Karpas-422 (cell line): ENCODE results near the gene TMEM271. TPM values are rescaled to one million over a fixed set of nuclear protein-coding genes. Genes with fewer than 3 reads are reported as not detected.
"Not testable (repeated sequence)": the region's sequence is repeated elsewhere in the genome, so short reads cannot be mapped to it uniquely, and the experiment has no call there.

Source experiments
- DNase-seq: peaks from one replicate; pipeline ENCODE4 v3.0.0-alpha.2; 2015
- H2AFZ ChIP-seq: fragments of 200-600 bp; sonication (generic); 2 replicates; pipeline ENCODE4 v1.6.1; 2014; ENCODE audit warnings: antibody characterized with exemption, low read length, mixed read lengths
- H3K27ac ChIP-seq: fragments of 200-600 bp; sonication (generic); 2 replicates; pipeline ENCODE4 v1.5.1; 2014; ENCODE audit warnings: mild to moderate bottlenecking, low read length, moderate library complexity
- H3K27me3 ChIP-seq: fragments of 200-600 bp; sonication (generic); 2 replicates; pipeline ENCODE4 v1.6.1; 2014; ENCODE audit warnings: low read length, mixed read lengths
- H3K36me3 ChIP-seq: fragments of 200-600 bp; sonication (generic); 2 replicates; pipeline ENCODE4 v1.6.1; 2014; ENCODE audit warnings: low read length, mixed read lengths; ENCODE audit not compliant: insufficient read depth
- H3K4me1 ChIP-seq: fragments of 200-600 bp; sonication (generic); 2 replicates; pipeline ENCODE4 v1.6.1; 2014; ENCODE audit warnings: mild to moderate bottlenecking, low read length, mixed read lengths
- H3K4me2 ChIP-seq: fragments of 200-600 bp; sonication (generic); 2 replicates; pipeline ENCODE4 v1.6.1; 2014; ENCODE audit warnings: low read length, low read depth, mild to moderate bottlenecking; ENCODE audit not compliant: poor library complexity, severe bottlenecking
- H3K4me3 ChIP-seq: fragments of 200-600 bp; sonication (generic); 2 replicates; pipeline ENCODE4 v1.5.1; 2014; ENCODE audit warnings: mild to moderate bottlenecking, antibody characterized with exemption, low read length, mixed read lengths
- H3K79me2 ChIP-seq: fragments of 200-600 bp; sonication (generic); 2 replicates; pipeline ENCODE4 v1.6.1; 2014; ENCODE audit warnings: mild to moderate bottlenecking, low read length, mixed read lengths
- H3K9ac ChIP-seq: fragments of 200-600 bp; sonication (generic); 2 replicates; pipeline ENCODE4 v1.6.0; 2014; ENCODE audit warnings: low read length
- H3K9me2 ChIP-seq: fragments of 200-600 bp; sonication (generic), shearing (Covaris generic); replicated peaks from 2 replicates; pipeline ENCODE4 v1.6.0; 2014; ENCODE audit warnings: mild to moderate bottlenecking, low read length, moderate library complexity; ENCODE audit not compliant: insufficient read depth
- H3K9me3 ChIP-seq: fragments of 300-700, 200-600 bp; sonication (generic); 2 replicates; pipeline ENCODE4 v1.6.1; 2014; ENCODE audit warnings: low read length, mixed read lengths
- H4K20me1 ChIP-seq: fragments of 200-600 bp; sonication (generic); 2 replicates; pipeline ENCODE4 v1.6.1; 2014; ENCODE audit warnings: mild to moderate bottlenecking, antibody characterized with exemption, low read length, low read depth; ENCODE audit not compliant: insufficient read depth
- total RNA-seq: library from RNA; depleted of rRNA; stranded (reverse); fragments of >200 nt; shearing (Covaris generic); gene quantifications from 2 replicates; pipeline ENCODE4 v1.2.3, GENCODE V29; 2014; ENCODE audit warnings: low replicate concordance

TMEM271 gene
- total RNA-seq, 1 experiment from 2014 or later: not detected

DNA sequence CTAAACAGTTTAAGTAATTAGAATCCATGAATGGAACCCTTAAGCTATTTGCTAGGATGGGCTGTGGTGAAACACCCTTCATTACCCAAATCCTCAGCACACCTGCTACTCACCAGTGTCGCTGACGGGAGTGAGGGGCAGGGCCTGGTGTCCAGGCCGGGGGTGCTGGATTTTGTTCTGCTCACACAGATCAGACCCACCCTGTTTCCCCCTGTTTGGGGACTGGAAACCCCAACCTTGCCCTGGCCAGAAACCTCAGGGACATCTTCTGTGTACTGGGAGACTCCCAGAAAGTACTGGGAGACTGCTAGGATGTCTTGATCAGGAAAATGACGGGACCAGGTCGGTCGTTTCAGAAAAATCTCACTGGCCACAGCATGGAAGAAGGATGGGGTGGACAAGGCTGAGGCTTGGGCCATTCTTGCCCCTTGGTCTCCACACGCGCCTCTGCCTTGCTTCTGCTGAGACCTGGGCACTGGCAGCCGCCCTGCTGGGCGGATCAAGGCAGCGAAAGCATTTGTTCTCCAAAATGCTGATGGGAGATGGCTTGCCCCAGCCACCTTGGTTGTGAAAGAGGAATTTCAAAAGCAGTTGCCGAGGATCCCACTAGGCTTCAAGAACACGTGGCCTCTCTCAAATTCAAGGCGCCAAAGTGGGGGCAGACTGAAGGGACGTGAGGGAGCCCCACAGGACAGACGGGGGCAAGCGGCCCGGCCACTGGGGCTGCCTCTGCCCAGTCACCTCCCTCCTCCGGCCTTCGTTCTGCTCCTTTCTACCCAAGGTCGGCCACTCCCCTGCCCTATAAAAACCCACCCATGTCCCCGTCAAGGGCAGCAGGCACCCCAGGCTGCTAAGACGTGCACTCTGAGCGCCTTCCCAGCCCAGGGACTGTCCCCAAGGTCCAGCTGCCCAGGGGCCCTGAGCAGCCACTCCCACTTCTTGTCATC lies 25.8 kb upstream of the TMEM271 start:
- DNase-seq: no peak
- H3K27me3 ChIP-seq: no peaks in the 10 kb centered on the region
- no peaks in the 10 kb centered on the region for H3K9me3 ChIP-seq
- H3K9me2 ChIP-seq: no peaks in the 10 kb centered on the region
- no peaks in the 10 kb centered on the region for H4K20me1 ChIP-seq
- no peaks in the 10 kb centered on the region for H3K36me3 ChIP-seq
- H3K4me2 ChIP-seq: no peak overlapping the region
- H3K79me2 ChIP-seq: no peaks in the 10 kb centered on the region
- H3K4me1 ChIP-seq: peaks cover 2% of the 10 kb centered on the region; the same call in 1 of the 2 replicates
- H3K9ac ChIP-seq: no peak overlapping the region
- H2AFZ ChIP-seq: no peak overlapping the region
- no peak overlapping the region for H3K27ac ChIP-seq
- H3K4me3 ChIP-seq: no peak overlapping the region

DNA sequence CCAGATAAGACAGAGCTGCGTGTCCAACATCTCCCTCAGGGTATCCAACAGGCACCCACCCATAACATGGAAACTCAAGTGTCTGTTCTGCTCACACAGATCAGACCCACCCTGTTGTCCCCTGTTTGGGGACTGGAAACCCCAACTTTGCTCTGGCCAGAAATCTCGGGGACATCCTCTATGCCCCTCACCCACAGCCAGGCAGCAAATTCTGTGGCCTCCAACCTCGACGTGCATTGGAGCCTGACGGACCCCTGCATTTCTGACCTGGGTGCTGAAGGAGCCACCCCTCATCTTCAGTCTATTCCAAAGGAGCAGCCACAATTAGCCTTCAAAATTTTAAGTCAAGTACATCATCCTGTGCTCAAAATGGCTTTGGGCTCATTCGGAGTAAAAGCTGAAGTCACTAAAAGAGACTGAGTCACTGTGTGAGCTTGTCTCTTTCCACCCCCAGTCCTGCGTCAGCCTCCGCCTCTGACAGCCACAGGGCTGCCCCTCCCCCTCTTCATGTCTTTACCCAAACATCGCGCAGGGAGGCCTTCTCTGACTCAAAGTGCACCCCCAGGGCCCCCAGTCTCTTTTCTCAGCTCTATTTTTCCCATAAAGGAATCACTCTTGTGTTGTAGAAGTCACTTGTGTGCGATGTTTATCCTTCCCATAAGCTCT lies 24.9 kb upstream of the TMEM271 start:
- no peak overlapping the region for H2AFZ ChIP-seq
- no peak overlapping the region for H3K4me2 ChIP-seq
- H3K9me2 ChIP-seq: no peaks in the 10 kb centered on the region; the same call in 1 of the 2 replicates
- no peak overlapping the region for H3K27ac ChIP-seq
- peaks cover 2% of the 10 kb centered on the region; the same call in 1 of the 2 replicates for H3K4me1 ChIP-seq
- no peaks in the 10 kb centered on the region for H3K9me3 ChIP-seq
- no peaks in the 10 kb centered on the region for H4K20me1 ChIP-seq
- H3K9ac ChIP-seq: no peak overlapping the region
- no peaks in the 10 kb centered on the region for H3K27me3 ChIP-seq
- H3K36me3 ChIP-seq: no peaks in the 10 kb centered on the region
- H3K79me2 ChIP-seq: no peaks in the 10 kb centered on the region
- no peak overlapping the region for H3K4me3 ChIP-seq
- DNase-seq: no peak

DNA sequence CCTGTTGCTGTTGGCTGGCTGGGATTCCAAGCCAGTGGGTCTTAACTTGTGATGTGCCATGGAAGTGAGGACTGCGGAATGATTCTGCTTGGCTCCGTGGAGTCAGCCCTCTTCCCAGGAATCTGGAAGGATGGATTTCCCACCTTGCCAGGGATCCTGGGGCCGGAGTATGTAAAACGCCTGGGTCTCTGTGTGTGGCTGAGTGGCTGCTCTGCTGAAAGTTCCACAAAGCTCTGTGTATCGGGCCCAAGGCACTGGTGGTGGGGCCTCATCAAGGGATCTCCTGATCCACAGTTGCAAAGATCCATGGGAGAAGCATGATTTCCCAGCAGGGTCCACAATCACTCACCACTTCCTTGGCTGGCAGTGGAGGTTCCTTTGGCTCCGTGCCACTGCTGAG lies 24.1 kb upstream of the TMEM271 start:
- Histone ChIP-seq H3K27ac (no peak overlapping the region), H3K4me2 (no peak overlapping the region), H3K27me3 (no peaks in the 10 kb centered on the region), H3K9ac (no peak overlapping the region), H2AFZ (no peak overlapping the region), H3K9me2 (no peaks in the 10 kb centered on the region; the same call in 1 of the 2 replicates), H3K4me3 (no peak overlapping the region), H4K20me1 (no peaks in the 10 kb centered on the region), H3K79me2 (no peaks in the 10 kb centered on the region), H3K4me1 (peaks cover 2% of the 10 kb centered on the region; the same call in 1 of the 2 replicates), H3K36me3 (no peaks in the 10 kb centered on the region), H3K9me3 (no peaks in the 10 kb centered on the region)
- DNase-seq: no peak

DNA sequence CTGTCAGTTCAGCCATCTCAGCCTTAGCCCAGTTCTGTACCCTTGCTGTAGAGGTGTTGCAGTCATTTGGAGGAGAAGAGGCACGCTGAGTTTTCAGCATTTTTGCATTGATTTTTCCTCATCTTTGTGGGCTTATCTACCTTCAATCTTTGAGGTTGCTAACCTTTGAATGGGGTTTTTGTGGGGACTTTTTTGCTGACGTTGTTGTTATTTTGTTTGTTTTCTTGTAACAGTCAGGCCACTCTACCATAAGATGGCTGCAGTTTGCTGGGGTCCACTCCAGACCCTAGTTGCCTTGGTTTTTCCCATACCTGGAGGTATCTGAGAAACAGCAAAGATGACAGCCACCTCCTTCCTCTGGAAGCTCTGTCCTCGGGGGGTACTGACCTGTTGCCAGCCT lies 22.8 kb upstream of the TMEM271 start:
- Histone ChIP-seq H3K4me1 (peaks cover 2% of the 10 kb centered on the region; the same call in 1 of the 2 replicates), H3K4me2 (no peak overlapping the region)

DNA sequence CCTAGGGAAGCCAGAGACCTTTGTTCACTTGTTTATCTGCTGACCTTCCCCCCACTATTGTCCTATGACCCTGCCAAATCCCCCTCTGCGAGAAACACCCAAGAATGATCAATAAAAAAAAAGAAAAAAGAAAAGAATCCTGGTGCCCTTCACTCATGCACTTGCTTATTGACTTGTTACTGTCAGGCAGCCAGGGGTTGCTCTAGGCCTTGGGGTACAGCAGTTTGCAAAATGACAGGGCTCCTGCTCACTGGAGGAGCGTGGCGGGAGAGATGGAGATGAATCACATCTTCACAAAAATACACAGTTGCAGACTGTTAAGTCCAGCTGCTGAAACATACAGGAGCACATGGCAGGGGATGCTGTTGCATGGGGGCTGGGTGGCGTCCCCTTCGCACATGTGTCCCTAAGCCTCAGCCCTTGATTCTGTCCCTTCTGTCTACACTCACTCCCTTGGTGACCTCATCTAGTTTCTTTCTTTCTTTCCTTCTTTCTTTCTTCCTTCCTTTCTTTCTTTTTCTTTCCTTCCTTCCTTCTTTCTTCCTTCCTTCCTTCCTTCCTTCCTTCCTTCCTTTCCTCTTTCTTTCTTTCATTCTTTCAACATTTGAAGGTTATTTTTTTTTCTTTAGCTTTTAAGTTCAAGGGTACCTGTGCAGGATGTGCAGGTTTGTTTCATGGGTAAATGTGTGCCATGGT lies 16.9 kb upstream of the TMEM271 start:
- Histone ChIP-seq H3K27me3 (no peaks in the 10 kb centered on the region), H3K9me2 (no peaks in the 10 kb centered on the region; the same call in 1 of the 2 replicates), H3K79me2 (no peaks in the 10 kb centered on the region), H3K4me3 (no peak overlapping the region), H3K9ac (no peak overlapping the region), H3K4me1 (no peaks in the 10 kb centered on the region), H3K27ac (no peak overlapping the region), H3K36me3 (no peaks in the 10 kb centered on the region), H4K20me1 (no peaks in the 10 kb centered on the region), H3K9me3 (no peaks in the 10 kb centered on the region), H3K4me2 (no peak overlapping the region), H2AFZ (no peak overlapping the region)
- no peak for DNase-seq

More for the DNA sequence above, 22.8 kb upstream of the TMEM271 start:
- Histone ChIP-seq H3K36me3 (no peaks in the 10 kb centered on the region), H3K9me2 (no peaks in the 10 kb centered on the region; the same call in 1 of the 2 replicates), H3K9me3 (no peaks in the 10 kb centered on the region), H2AFZ (no peak overlapping the region), H3K79me2 (no peaks in the 10 kb centered on the region), H3K4me3 (no peak overlapping the region), H4K20me1 (no peaks in the 10 kb centered on the region), H3K9ac (no peak overlapping the region), H3K27ac (no peak overlapping the region), H3K27me3 (no peaks in the 10 kb centered on the region)
- no peak for DNase-seq

DNA sequence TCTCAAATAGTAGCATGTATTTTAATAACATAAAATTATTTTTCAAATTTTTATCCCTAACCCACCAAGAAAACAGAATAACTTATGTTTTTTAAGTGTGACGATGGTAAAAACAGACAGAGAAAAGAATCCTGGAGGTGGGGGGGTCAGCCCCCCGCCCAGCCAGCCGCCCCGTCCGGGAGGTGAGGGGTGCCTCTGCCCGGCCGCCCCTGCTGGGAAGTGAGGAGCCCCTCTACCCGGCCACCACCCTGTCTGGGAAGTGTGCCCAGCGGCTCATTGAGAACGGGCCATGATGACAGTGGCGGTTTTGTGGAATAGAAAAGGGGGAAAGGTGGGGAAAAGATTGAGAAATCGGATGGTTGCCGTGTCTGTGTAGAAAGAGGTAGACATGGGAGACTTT lies 16.1 kb upstream of the TMEM271 start:
- not testable (repeated sequence) for H3K9me2 ChIP-seq, H3K9ac ChIP-seq, H2AFZ ChIP-seq, H3K36me3 ChIP-seq, H3K4me1 ChIP-seq, DNase-seq, H3K27me3 ChIP-seq, H4K20me1 ChIP-seq, H3K4me2 ChIP-seq, H3K4me3 ChIP-seq, H3K27ac ChIP-seq, H3K79me2 ChIP-seq, H3K9me3 ChIP-seq

DNA sequence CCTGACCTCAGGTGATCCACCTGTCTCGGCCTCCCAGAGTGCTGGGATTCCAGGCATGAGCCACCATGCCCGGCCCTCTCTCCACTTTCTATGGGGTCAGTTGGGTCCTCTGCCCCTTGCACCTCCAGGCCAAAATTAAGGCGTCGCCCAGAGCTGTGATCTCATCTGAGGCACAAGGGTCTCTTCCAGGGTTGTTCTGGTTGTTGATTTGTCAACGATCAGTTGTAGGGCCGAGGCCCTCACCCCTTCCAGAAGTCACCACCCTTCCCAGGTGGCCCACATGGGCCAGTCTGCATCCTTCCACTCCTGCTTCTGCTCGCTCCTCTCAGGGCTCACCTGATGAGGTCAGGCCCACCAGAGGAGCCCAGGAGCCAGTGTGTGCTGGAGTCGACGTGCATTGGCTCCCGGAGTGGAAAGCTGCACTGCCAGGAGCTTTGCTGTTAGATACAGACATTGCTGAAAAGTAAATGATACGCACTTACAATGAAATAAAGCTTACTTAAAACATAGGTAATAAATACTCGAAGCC lies 14.3 kb upstream of the TMEM271 start:
- no peak overlapping the region for H3K4me3 ChIP-seq
- H3K9ac ChIP-seq: no peak overlapping the region
- no peak overlapping the region for H2AFZ ChIP-seq
- peaks cover 8% of the 10 kb centered on the region for H3K4me1 ChIP-seq
- H3K9me2 ChIP-seq: no peaks in the 10 kb centered on the region
- no peak overlapping the region for H3K27ac ChIP-seq
- no peak overlapping the region for H3K4me2 ChIP-seq
- H3K9me3 ChIP-seq: no peaks in the 10 kb centered on the region
- H3K27me3 ChIP-seq: no peaks in the 10 kb centered on the region
- DNase-seq: no peak
- H3K36me3 ChIP-seq: no peaks in the 10 kb centered on the region
- H4K20me1 ChIP-seq: no peaks in the 10 kb centered on the region
- no peaks in the 10 kb centered on the region for H3K79me2 ChIP-seq
